Adrenal gland (tissue), 12 donors: ENCODE results near the gene LRRC8C. TPM values are rescaled to one million over a fixed set of nuclear protein-coding genes. Genes with fewer than 3 reads are reported as not detected.

Source experiments
- DNase-seq, 7 donors: peaks; one replicate each; pipeline ENCODE4 v3.0.0-alpha.2; 2019 to 2020
- H3K27ac ChIP-seq, 5 donors: fragments of 200-600 bp; sonication (generic) in 4 of 5; 1 replicate in 3 of 5; 2 replicates in 2 of 5; pipeline versions ENCODE4 v1.5.1 to v1.8.0; 2016 to 2020; ENCODE audit warnings: mild to moderate bottlenecking in 1 of 5
- H3K27me3 ChIP-seq: fragments of 200-600 bp; 2 replicates; pipeline ENCODE4 v1.8.0; 2021
- H3K36me3 ChIP-seq, 2 donors: fragments of 200-600 bp; replicated peaks in 1 of 2; 1 replicate in 1 of 2; 2 replicates in 1 of 2; pipeline versions ENCODE4 v1.5.1 to v1.8.0; 2018 to 2022
- H3K4me1 ChIP-seq, 2 donors: fragments of 200-600 bp; replicated peaks in 1 of 2; 1 replicate in 1 of 2; 2 replicates in 1 of 2; pipeline versions ENCODE4 v1.5.1 to v1.8.0; 2018 to 2021
- H3K4me3 ChIP-seq, 4 donors: fragments of 200-600 bp; sonication (generic) in 3 of 4; one replicate each; pipeline ENCODE4 v1.5.1; 2016 to 2018
- H3K9me3 ChIP-seq, 3 donors: fragments of 200-600 bp; sonication (generic) in 1 of 3; replicated peaks in 1 of 3; 1 replicate in 2 of 3; 2 replicates in 1 of 3; pipeline versions ENCODE4 v1.5.1 to v1.8.0; 2016 to 2021
- CTCF ChIP-seq, 6 experiments: fragments of 450-650 bp in 4 of 6; fragments of 200-600 bp in 2 of 6; sonication (generic) in 1 of 6; IDR thresholded peaks; 1 replicate in 5 of 6; 2 replicates in 1 of 6; pipeline versions ENCODE4 v1.5.1 to v1.8.0; 2016 to 2021; ENCODE audit warnings: antibody characterized with exemption in 6 of 6, mild to moderate bottlenecking in 2 of 6, moderate library complexity in 1 of 6
- POLR2A ChIP-seq, 2 donors: fragments of 450-650 bp; IDR thresholded peaks; one replicate each; pipeline ENCODE4 v1.6.1; 2017; ENCODE audit warnings: antibody characterized with exemption in 2 of 2, mild to moderate bottlenecking in 2 of 2, moderate library complexity in 1 of 2
- WGBS, 4 donors: extraction: QIAGEN DNeasy Blood & Tissue Kit in 2 of 4; methylation state at CpG; one replicate each; pipeline versions ENCODE4 v1.1.5 to v1.1.7; 2013 to 2017; 5-methylcytosine and 5-hydroxymethylcytosine counted together
- intact Hi-C, 2 donors: fragments of 100-400 bp; cut with DNase I; formaldehyde crosslinking; loops; one replicate each; pipeline versions ENCODE4 v1.14.1 to v1.15.0; 2022 to 2023
- polyA plus RNA-seq, 3 donors: library from polyadenylated mRNA; stranded (reverse); fragments of 200-250 nt in 2 of 3; fragments of 350-450 nt in 1 of 3; fragmentation: Illumina TruSeq in 1 of 3; extraction: RNeasy Lipid Tissue Mini Kit (QIAGEN cat#74804) in 1 of 3; gene quantifications; one replicate each; pipeline ENCODE4 v1.2.3, GENCODE V29; 2013 to 2014
- total RNA-seq, 9 donors: library from RNA; depleted of rRNA in 4 of 9; stranded (reverse); fragments of >200 nt in 4 of 9; fragments of 120-200 nt in 1 of 9; fragmentation: NEBNext Ultra II Directional in 1 of 9; extraction: Animal tissue kit (Norgen Biotek cat#: 25700) in 1 of 9; gene quantifications; one replicate each; pipeline versions ENCODE4 v1.1.0 to v1.2.4, GENCODE V29; 2013 to 2023
- donor health status: healthy with polysubstance abuse.
- donor health status: Bipolar disorder and iron deficiency.
- donor health status: DM: yes; HTN: yes; CAD: no.
- donor health status: DM: no; HTN: no; CAD: no.
- donor health status: DM: no; HTN: no; CAD: no.
- donor health status: DM: yes; HTN: yes; CAD: no.

LRRC8C gene
- total and polyA plus RNA-seq, 12 donors = 6.5 to 33.6 (median 11.9) TPM

DNA sequence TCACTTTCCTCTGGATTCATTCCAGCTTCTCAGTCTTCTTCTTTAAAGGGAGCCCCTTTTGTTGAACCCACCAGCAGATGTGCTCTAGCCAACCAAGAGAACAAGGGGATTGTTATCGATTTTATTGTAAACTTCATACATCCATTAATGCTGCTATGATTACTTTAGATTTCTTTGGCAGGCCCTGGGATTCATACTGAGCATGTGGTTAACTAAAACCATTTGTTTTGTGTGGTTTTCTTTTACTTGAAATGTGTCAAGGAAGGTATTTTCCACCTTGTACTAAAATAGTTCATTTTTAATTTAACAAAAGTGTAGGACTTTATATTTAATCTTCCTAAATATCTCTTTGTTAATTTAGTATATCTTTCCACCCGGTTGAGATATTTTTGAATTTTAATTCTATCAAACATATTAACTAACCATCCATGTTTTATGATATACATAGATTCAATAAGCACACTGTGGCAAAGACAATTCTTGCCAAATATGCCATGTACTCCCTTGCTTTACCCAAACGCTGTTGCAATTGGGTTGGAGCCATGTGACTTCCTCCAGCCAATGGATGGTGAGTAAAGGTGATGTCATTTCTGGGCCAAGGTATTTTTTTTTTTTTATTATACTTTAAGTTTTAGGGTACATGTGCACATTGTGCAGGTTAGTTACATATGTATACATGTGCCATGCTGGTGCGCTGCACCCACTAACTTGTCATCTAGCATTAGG is 113.7 kb downstream of the LRRC8C start:
- Histone ChIP-seq H3K4me3 (no peak overlapping the region), H3K36me3 (no peaks in the 10 kb centered on the region), H3K27me3 (no peaks in the 10 kb centered on the region), H3K27ac (no peak overlapping the region), H3K4me1 (peaks cover 4% of the 10 kb centered on the region in 2 donors), H3K9me3 (no peaks in the 10 kb centered on the region)
- TF ChIP-seq POLR2A (IDR thresholded peaks at IDR 0.05) = no peak
- no peak for TF ChIP-seq CTCF (IDR thresholded peaks at IDR 0.05)
- WGBS, 4 donors = 91 to 98% (median 93%) methylated on average over 3 to 4 of the region's 4 CpGs
- DNase-seq = no peak
- intact Hi-C loops = no loop called here

- no peak for TF ChIP-seq CTCF (IDR thresholded peaks at IDR 0.05)
- no peak for TF ChIP-seq POLR2A (IDR thresholded peaks at IDR 0.05)
- H3K27ac ChIP-seq = peak overlapping the region in 1 of 5 donors; percentile 42
- H3K4me1 ChIP-seq = peaks cover 7 to 18% of the 10 kb centered on the region in 2 donors
- intact Hi-C loops = no loop called here
- H3K27me3 ChIP-seq = no peaks in the 10 kb centered on the region
- no peak for DNase-seq
- H3K36me3 ChIP-seq = no peaks in the 10 kb centered on the region
- H3K4me3 ChIP-seq = no peak overlapping the region
- H3K9me3 ChIP-seq = no peaks in the 10 kb centered on the region
Measured at GRCh38 chr1:89753761-89754160, 120.8 kb downstream of the LRRC8C start.

DNA sequence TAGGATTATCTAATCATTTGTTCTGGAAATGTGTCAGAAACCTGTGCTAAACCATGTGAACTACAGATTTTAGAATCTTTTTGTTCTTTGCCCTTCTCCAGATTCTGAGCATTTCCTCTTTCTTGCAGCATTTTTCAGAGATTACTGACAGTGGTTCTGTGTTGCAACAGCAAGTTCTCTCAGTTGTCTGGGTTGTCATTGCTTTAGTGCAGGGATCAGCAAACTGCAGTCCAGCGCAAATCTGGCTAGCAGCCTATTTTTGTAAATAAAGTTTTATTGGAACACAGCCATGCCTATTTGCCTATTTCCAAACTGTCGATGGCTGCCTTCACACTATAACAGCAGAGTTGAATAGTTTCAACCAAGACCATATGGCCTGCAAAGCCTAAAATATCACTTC is 121.6 kb downstream of the LRRC8C start:
- Histone ChIP-seq H3K4me3 (no peak overlapping the region), H3K36me3 (no peaks in the 10 kb centered on the region), H3K4me1 (peaks cover 7 to 20% of the 10 kb centered on the region in 2 donors), H3K27ac (peak overlapping the region in 1 of 5 donors; percentile 42), H3K9me3 (no peaks in the 10 kb centered on the region), H3K27me3 (no peaks in the 10 kb centered on the region)
- intact Hi-C loops = no loop called here
- DNase-seq = peak in 2 of 7 donors; percentile 10 to 29
- TF ChIP-seq POLR2A (IDR thresholded peaks at IDR 0.05) (no peak), CTCF (IDR thresholded peaks at IDR 0.05) (no peak)
- WGBS, 4 donors = 74 to 83% (median 81%) methylated on average over 2 of the region's 2 CpGs

DNA sequence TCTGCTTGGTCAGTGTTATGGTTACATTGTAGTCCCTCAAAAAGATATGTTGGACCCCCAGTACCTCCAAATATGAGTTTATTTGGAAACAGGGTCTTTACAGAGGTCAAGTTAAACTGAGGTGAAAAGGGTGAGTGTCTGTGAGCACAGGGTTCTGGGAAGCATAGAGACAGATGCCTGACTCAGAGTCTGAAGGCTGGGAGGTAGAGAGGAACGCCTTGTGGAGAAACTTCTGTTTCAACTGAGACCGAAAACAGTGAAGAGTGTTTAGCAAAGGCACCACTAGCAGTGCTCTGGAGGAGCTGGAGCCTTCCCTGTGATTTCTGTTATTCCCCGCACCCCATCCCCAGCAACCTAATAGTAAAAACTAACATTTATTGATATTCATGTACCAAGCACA is 122.7 kb downstream of the LRRC8C start:
- no peak for DNase-seq
- no peaks in the 10 kb centered on the region for H3K36me3 ChIP-seq
- H3K27ac ChIP-seq = no peak overlapping the region
- TF ChIP-seq POLR2A (IDR thresholded peaks at IDR 0.05) (no peak), CTCF (IDR thresholded peaks at IDR 0.05) (no peak)
- no peaks in the 10 kb centered on the region for H3K9me3 ChIP-seq
- WGBS, 4 donors = 79 to 94% (median 90%) methylated on average over 3 of the region's 3 CpGs
- H3K27me3 ChIP-seq = no peaks in the 10 kb centered on the region
- H3K4me1 ChIP-seq = peaks cover 7 to 20% of the 10 kb centered on the region in 2 donors
- H3K4me3 ChIP-seq = no peak overlapping the region
- intact Hi-C loops = no loop called here
